ENCODE results near the gene SGCE. TPM values are rescaled to one million over a fixed set of nuclear protein-coding genes. Genes with fewer than 3 reads are reported as not detected.
"Not testable (repeated sequence)": the region's sequence is repeated elsewhere in the genome, so short reads cannot be mapped to it uniquely, and the experiment has no call there.

The SGCE gene
- 63.8 and 70.2 TPM in 2 replicates for total RNA-seq

- peak; percentile 46 for DNase-seq (ENCODE audit: low read depth, low spot score)
Observed at GRCh38 chr7:94655848-94656657, at the start of gene SGCE. TSS of gene SGCE (minus strand) at chr7:94656133. CDS start at chr7:94656098, 35 bp downstream.

DNA sequence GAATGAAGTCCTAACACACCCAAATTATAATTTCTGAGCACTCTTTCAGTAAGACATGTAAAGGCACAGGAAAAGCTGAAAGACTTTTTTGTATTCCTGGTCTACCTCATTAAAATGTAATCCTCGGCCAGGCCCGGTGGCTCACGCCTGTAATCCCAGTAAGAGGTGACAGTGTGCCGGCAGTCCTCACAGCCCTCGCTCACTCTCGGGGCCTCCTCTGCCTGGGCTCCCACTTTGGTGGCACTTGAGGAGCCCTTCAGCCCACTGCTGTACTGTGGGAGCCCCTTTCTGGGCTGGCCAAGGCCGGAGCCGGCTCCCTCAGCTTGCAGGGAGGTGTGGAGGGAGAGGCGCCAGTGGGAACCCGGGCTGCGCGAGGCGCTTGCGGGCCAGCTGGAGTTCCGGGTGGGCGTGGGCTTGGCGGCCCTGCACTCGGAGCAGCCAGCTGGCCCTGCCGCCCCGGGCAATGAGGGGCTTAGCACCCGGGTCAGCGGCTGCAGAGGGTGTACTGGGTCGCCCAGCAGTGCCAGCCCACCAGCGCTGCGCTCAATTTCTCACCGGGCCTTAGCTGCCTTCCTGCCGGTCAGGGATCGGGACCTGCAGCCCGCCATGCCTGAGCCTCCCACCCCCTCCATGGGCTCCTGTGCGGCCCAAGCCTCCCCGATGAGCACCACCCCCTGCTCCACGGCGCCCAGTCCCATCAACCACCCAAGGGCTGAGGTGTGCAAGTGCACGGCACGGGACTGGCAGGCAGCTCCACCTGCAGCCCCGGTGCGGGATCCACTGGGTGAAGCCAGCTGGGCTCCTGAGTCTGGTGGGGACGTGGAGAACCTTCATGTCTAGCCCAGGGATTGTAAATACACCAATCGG is 49.5 kb upstream of the SGCE start:
- DNase-seq (ENCODE audit: low read depth, low spot score) = not testable (repeated sequence)

DNA sequence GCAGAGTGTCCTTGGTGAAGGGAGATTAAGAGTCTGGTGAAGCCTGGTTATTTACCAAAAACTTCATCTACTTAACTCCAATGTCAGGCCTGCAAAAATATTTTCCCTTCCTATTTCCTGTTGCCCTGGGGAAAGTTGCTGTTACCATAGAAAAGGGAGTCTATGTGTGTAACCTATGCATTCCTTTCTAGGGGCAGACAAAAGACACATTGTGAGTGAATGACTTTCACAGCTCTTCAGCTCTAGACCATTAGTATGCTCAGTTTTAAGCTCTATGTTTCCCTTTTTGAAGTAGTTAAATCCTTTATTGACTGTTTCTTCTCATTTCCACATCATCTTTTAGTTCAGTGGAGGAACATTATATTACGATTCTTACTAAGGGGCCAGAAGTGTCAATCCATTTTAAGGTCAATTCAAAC is 45.6 kb upstream of the SGCE start:
- DNase-seq (ENCODE audit: low read depth, low spot score) = peak; percentile 88

- DNase-seq (ENCODE audit: low read depth, low spot score) = no peak
Observed at GRCh38 chr7:94700926-94701554, 45.1 kb upstream of the SGCE start.

DNA sequence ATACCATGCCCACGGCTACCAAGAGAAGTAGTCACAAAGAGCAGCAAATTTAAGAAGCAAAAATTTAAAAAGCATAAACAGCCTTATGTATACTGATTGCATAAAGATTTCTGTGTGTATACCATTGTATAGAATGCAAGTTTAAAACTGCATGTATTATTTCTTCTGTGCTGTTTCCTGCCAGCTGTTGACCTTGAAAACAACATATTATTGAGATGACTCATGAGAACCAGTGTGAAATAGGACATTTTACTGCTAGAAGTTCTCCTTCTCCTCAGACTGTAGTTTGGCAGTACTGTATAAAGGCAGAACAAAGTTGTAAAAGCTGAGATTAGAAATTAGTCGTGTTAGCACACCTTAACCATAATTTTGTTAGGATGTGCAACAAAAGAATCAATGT is 42.3 kb upstream of the SGCE start:
- DNase-seq (ENCODE audit: low read depth, low spot score) = peak; percentile 77

- DNase-seq (ENCODE audit: low read depth, low spot score) = peak; percentile 88
Observed at GRCh38 chr7:94697035-94697974, 41.4 kb upstream of the SGCE start.

DNA sequence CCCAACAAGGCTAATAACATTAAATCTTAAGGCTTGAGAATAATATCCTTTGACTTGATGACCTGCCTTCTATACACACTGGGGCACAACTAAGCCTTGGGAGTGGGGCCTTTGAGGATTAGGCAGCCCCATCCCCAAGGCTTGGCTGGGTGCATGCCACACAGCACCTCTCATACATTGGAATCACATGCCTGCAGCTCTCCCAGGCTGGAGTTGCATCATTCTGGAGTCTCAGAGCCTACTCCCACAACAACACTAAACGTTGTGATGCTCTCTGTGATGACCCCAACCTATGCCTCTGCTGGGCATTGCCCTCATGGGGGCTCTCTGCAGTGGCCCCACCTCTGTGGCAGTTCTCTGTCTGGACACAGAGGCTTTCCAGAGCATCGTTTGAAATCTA is 31.9 kb upstream of the SGCE start:
- no peak for DNase-seq (ENCODE audit: low read depth, low spot score)

- no peak for DNase-seq (ENCODE audit: low read depth, low spot score)
Observed at GRCh38 chr7:94687076-94687475, 31.1 kb upstream of the SGCE start.

DNA sequence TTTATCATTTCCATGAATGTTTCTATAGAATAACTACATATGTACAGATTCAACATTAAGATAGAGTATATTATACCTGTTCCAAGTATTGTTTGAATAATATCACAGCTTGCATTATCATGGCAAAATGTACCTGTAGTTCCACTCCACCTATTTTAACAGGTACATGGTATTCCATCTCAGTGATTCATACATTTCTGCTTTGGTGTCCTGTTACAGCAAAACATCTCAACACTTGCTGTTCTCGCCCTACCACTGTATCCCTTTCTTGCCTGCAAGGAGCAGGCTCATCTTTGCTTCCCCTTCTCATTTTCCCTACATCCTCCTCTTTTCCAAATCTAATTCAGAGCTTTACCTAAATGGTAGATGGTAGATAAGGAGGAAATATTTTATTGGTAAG is 27.1 kb upstream of the SGCE start:
- DNase-seq (ENCODE audit: low read depth, low spot score) = no peak

- DNase-seq (ENCODE audit: low read depth, low spot score) = no peak
Observed at GRCh38 chr7:94679358-94679757, 23.4 kb upstream of the SGCE start.

DNA sequence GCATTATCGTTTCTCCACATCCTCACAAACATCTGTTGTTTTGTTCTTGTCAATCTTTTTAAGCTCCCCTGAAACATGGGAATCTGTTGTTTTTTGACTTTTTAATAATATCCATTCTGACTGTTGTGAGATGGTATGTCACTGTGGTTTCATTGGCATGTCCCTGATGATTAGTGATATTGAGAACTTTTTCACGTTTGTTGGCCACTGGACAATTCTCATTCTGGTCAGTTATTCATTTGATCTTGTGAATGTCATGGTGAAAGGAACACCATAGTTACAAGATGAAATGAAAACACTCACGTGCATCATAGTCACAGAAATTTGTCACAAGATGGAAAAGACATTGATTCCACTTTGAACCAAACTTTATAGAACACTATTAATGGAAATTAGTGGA is 20.5 kb upstream of the SGCE start:
- no peak for DNase-seq (ENCODE audit: low read depth, low spot score)

- DNase-seq (ENCODE audit: low read depth, low spot score) = no peak
Observed at GRCh38 chr7:94675356-94675755, 19.4 kb upstream of the SGCE start.

DNA sequence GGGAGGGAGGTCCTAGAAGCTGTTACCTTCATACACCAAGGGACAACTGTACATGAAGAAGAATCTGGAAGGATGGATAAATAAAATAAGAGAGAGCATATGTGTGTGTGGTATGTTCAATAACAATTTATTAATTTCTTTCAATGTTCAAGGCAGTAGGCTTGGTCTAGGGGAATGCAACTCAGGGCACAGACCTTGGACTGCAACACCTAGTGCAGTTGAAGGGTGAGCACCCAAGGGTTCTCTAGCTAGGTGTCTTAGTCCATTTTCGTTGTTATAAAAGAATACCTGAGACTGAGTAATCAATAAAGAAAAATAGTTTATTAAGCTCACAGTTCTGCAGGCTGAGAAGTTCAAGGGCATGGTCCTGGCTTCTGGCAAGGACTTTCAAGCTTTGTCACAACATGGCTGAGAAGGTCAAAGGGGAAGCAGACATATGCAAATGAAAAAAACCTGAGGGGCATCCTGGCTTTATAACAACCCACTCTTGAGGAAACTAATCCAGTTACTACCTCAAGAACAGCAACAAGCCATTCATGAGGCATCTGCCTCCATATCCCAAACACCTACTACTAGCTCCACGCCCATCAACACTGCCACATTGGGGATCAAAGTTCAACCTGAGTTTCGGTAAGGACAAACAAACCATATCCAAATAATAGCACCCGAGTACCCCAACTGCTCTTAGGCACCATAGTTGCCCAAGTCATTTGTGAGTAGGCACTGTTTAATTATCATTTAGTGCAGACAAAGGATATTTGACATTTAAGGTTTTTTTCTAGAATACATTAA is 15.7 kb upstream of the SGCE start:
- DNase-seq (ENCODE audit: low read depth, low spot score) = no peak

- no peak for DNase-seq (ENCODE audit: low read depth, low spot score)
Observed at GRCh38 chr7:94669773-94670495, 14.0 kb upstream of the SGCE start.

DNA sequence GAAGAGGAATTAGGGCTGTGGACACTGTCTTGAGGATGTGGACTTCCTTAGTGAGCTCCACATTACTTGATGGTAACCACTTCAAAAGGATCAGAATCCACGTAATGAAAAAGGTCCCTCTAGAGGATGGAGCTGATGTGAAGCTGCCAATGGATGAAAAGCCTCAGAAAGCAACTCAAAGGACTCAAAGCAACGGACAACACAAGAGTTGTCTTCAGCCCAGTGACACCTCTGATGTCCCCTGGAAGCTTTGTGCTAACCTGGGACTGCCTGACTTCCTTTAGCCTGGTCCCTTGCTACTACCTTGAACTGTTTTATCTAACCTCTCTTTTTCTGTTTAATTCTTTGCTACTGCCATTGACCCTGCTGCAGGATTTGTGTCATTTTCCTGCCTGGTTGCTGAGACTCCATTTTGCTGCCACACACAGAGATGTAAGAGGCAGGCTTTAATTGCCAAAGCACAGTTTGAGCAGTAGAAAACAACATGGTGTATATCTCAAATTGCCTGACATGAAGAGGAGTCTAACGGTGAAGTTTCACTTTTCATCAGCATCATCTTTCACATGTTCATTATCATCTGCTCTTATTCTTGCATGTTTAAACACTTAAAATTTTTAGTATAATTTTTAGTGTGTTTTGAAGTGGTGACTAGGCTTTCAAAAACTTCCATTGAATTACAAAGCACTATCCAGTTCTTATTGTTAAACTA is 11.1 kb upstream of the SGCE start:
- DNase-seq (ENCODE audit: low read depth, low spot score) = no peak

DNA sequence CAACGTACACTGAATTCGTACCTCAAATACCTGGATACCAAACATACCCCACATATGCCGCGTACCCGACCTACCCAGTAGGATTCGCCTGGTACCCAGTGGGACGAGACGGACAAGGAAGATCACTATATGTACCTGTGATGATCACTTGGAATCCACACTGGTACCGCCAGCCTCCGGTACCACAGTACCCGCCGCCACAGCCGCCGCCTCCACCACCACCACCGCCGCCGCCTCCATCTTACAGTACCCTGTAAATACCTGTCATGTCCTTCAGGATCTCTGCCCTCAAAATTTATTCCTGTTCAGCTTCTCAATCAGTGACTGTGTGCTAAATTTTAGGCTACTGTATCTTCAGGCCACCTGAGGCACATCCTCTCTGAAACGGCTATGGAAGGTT is 9.5 kb upstream of the SGCE start:
- DNase-seq (ENCODE audit: low read depth, low spot score) = no peak

GRCh38 chr7:94664023-94664422 is 8.1 kb upstream of the SGCE start:
- no peak for DNase-seq (ENCODE audit: low read depth, low spot score)

DNA sequence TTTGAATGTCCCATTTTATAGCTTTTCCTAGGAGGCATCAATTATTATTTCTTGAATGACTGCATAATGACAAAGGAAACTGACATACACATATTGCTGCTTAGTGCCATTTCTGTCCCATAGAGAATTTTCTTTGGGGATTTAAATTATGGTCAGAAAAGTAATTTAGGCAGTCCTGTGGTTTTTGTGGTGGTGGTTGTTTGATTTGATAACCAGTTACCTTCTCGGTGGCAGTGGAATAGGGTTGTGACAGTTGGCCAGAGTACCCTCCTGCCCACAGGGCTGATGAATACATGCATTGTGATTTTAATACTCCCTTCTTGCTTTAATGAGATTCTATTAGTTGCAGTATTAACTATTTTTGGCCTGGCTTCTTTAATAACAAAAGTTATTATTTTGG is 6.6 kb upstream of the SGCE start:
- DNase-seq (ENCODE audit: low read depth, low spot score) = no peak

- no peak for DNase-seq (ENCODE audit: low read depth, low spot score)
Observed at GRCh38 chr7:94660006-94660405, 4.1 kb upstream of the SGCE start.

Measured in pulmonary artery endothelial cell (primary cell).